GM23338 (cell line): ENCODE measurements around the gene TMEM150C.

Experiments
- CREB1 ChIP-seq: fragments of 250-450 bp; sonication (Bioruptor Pico); IDR thresholded peaks from 2 replicates; pipeline ENCODE4 v1.5.0; 2020; ENCODE audit warnings: low read depth, mild to moderate bottlenecking, moderate library complexity
- CTCF ChIP-seq, 2 experiments: fragments of 200-600 bp in 1 of 2; sonication (generic) in 1 of 2; conservative IDR thresholded peaks; 2 replicates each; pipeline versions ENCODE4 v1.5.1 to v1.6.1; 2016 to 2017; ENCODE audit warnings: antibody characterized with exemption in 2 of 2, low read depth in 2 of 2, mild to moderate bottlenecking in 2 of 2, moderate library complexity in 1 of 2
- ETS1 ChIP-seq: IDR thresholded peaks from 2 replicates; pipeline ENCODE4 v1.6.1; 2016; ENCODE audit warnings: antibody characterized with exemption
- EZH2 ChIP-seq: fragments of 200-600 bp; sonication (generic); IDR thresholded peaks from one replicate; pipeline ENCODE4 v1.8.0; 2017; ENCODE audit warnings: antibody characterized with exemption, mild to moderate bottlenecking, low read depth; ENCODE audit not compliant: unreplicated experiment
- EZH2phosphoT487 ChIP-seq: fragments of 200-600 bp; sonication (generic); IDR thresholded peaks from one replicate; pipeline ENCODE4 v1.8.1; 2018; ENCODE audit warnings: antibody characterized with exemption; ENCODE audit not compliant: unreplicated experiment
- JUNB ChIP-seq: IDR thresholded peaks from one replicate; pipeline ENCODE4 v1.6.1; 2016; ENCODE audit warnings: antibody characterized with exemption; ENCODE audit not compliant: unreplicated experiment
- NANOG ChIP-seq: IDR thresholded peaks from 2 replicates; pipeline ENCODE4 v1.6.1; 2016; ENCODE audit warnings: antibody characterized with exemption, borderline replicate concordance
- POLR2AphosphoS5 ChIP-seq: IDR thresholded peaks from 2 replicates; pipeline ENCODE4 v1.6.1; 2016; ENCODE audit warnings: antibody characterized with exemption, low read depth
- REST ChIP-seq: IDR thresholded peaks from one replicate; pipeline ENCODE4 v1.6.1; 2018; ENCODE audit warnings: antibody characterized with exemption; ENCODE audit not compliant: unreplicated experiment
- ZNF114 ChIP-seq: fragments of 250-450 bp; sonication (Bioruptor Pico); IDR thresholded peaks from 2 replicates; pipeline ENCODE4 v1.5.0; 2020; ENCODE audit warnings: mild to moderate bottlenecking, moderate library complexity
- ZNF331 ChIP-seq: fragments of 250-450 bp; sonication (Bioruptor Pico); IDR thresholded peaks from 2 replicates; pipeline ENCODE4 v1.5.0; 2020; ENCODE audit warnings: low read depth, mild to moderate bottlenecking, moderate library complexity

- TF ChIP-seq POLR2AphosphoS5 (no peak), CTCF (conservative IDR thresholded peaks at IDR 0.05; ENCODE audit: low read depth in 2 of 2) (no peak), EZH2 (no peak), JUNB (no peak), EZH2phosphoT487 (no peak), REST (no peak), NANOG (no peak), CREB1 (no peak), ZNF114 (CRISPR knock-in tag) (no peak), ZNF331 (CRISPR knock-in tag) (no peak), ETS1 (no peak)
Measured at GRCh38 chr4:82611527-82611926, 49.7 kb upstream of the TMEM150C start.
